ENCODE data around the gene C2.
"Not testable (repeated sequence)": the region's sequence is repeated elsewhere in the genome, so short reads cannot be mapped to it uniquely, and the experiment has no call there.

The C2 gene

GRCh38 chr6:31927863-31928671 lies 550 bp downstream of the C2 start:
- no peak for DNase-seq (ENCODE audit: low read depth)

GRCh38 chr6:31928672-31928939 lies 1.1 kb downstream of the C2 start:
- no peak for DNase-seq (ENCODE audit: low read depth)

DNA sequence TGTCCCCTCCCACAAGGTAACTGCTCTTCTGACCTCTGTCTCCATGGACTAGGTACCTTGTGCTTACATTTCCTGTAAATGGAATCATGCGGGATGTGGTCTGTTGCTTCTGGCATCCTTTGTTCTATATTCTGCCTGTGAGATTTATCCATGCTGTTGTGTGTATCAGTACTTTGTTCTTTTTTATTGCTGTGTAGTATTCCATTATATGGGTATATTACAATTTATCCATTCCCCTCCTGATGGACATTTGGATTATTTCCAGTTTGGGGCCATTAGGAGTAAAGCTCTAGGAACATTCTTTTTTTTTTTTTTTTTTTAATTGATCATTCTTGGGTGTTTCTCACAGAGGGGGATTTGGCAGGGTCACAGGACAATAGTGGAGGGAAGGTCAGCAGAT lies 3.4 kb downstream of the C2 start:
- no peak for DNase-seq (ENCODE audit: low read depth)

DNA sequence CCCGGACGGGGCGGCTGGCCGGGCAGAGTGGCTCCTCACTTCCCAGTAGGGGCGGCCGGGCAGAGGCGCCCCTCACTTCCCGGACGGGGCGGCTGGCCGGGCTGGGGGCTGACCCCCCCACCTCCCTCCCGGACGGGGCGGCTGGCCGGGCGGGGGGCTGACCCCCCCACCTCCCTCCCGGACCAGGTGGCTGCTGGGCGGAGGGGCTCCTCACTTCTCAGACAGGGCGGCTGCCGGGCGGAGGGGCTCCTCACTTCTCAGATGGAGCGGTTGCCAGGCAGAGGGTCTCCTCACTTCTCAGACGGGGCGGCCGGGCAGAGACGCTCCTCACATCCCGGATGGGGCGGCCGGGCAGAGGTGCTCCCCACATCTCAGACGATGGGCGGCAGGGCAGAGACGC lies 4.6 kb downstream of the C2 start:
- not testable (repeated sequence) for DNase-seq (ENCODE audit: low read depth)

GRCh38 chr6:31933537-31933936 lies 6.0 kb downstream of the C2 start:
- no peak for DNase-seq (ENCODE audit: low read depth)

DNA sequence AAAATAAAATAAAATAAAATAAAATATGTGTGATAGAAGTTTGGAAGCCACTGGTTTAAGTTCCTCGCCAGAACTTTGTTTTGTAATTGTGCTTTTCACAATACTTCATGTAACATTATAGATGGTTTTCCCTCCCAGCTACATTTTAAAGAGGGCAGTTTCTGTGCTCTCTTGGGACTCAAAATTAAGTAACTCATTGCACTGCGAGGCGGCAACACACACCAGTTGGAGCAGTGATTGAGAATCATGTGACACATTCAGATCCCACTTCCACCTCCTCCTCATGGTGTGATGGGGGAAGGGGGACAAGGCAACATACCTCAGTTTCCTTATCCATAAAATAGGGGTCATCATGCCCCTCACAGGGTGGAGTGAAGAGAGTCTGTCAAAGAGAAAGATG lies 7.5 kb downstream of the C2 start:
- DNase-seq (ENCODE audit: low read depth): no peak

DNA sequence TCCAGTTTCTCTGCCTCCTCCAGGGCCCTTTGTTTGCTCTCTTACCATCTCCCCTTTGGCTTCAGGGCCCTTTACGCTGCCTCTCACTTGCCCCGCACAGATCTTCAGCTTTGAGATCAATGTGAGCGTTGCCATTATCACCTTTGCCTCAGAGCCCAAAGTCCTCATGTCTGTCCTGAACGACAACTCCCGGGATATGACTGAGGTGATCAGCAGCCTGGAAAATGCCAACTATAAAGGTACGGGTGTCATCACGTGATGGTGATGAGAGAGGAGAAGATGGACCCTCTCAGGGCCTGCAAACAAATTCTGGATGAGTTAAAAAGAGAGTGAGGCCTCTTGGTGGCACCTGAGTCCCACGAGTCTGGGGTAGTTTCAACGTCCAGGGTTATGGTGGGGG lies 8.3 kb downstream of the C2 start:
- DNase-seq (ENCODE audit: low read depth): no peak

DNA sequence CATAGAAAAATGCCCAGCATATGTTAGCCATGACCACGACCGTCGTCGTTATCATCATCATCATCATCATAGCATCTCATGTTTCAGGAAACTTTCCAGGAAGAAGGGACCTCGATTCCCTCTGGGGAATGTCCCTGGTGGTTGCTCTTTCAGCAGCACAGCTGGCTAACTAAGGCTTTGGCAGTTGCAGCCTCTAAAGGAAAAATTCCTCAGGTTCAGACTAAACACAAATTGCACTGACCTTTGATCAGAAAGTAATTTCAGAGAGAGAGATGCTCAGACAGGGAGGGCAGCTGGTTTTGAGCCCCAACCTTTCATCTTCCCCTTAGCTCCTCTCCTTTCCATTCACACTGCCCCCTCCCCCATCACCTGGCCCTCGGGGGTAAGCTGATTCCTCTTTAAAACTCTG lies 12.7 kb downstream of the C2 start:
- no peak for DNase-seq (ENCODE audit: low read depth)

DNA sequence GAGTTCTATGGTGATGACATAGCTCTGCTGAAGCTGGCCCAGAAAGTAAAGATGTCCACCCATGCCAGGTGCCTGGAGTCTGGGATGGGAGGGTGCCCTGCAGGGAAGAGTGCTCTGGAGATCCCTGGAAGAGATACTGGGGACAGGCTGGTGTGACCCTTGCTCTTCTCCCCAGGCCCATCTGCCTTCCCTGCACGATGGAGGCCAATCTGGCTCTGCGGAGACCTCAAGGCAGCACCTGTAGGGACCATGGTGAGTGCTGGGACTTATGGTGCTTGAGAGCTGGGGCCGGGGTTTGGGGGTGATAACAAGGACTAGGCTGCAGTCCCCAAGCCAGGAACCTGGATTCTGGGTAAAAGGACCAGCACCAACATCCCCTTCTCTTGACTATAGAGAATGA lies 16.2 kb downstream of the C2 start:
- no peak for DNase-seq (ENCODE audit: low read depth)

- DNase-seq (ENCODE audit: low read depth): no peak
These were observed 17.6 kb downstream of the C2 start for GRCh38 chr6:31945154-31945506.

DNA sequence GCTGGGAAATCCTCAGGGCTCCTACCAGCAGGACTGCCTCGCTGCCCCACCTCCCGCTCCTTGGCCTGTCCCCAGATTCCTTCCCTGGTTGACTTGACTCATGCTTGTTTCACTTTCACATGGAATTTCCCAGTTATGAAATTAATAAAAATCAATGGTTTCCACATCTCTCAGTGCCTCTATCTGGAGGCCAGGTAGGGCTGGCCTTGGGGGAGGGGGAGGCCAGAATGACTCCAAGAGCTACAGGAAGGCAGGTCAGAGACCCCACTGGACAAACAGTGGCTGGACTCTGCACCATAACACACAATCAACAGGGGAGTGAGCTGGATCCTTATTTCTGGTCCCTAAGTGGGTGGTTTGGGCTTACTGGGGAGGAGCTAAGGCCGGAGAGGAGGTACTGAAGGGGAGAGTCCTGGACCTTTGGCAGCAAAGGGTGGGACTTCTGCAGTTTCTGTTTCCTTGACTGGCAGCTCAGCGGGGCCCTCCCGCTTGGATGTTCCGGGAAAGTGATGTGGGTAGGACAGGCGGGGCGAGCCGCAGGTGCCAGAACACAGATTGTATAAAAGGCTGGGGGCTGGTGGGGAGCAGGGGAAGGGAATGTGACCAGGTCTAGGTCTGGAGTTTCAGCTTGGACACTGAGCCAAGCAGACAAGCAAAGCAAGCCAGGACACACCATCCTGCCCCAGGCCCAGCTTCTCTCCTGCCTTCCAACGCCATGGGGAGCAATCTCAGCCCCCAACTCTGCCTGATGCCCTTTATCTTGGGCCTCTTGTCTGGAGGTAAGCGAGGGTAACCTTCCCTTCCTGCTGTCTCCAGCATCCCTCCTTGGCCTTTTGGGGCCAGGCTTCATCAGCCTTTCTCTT lies 18.2 kb downstream of the C2 start, which contains the start of gene CFB:
TSS of gene CFB (plus strand) at position 589 of the 863 bp plus-strand sequence. CDS start at position 716, 127 bp downstream.
- DNase-seq (ENCODE audit: low read depth): no peak

- DNase-seq (ENCODE audit: low read depth): no peak
These were observed 18.9 kb downstream of the C2 start for GRCh38 chr6:31946370-31946885.

GRCh38 chr6:31947070-31947675 lies 19.7 kb downstream of the C2 start:
- no peak for DNase-seq (ENCODE audit: low read depth)

GRCh38 chr6:31947864-31948263 lies 20.3 kb downstream of the C2 start:
- DNase-seq (ENCODE audit: low read depth): no peak

DNA sequence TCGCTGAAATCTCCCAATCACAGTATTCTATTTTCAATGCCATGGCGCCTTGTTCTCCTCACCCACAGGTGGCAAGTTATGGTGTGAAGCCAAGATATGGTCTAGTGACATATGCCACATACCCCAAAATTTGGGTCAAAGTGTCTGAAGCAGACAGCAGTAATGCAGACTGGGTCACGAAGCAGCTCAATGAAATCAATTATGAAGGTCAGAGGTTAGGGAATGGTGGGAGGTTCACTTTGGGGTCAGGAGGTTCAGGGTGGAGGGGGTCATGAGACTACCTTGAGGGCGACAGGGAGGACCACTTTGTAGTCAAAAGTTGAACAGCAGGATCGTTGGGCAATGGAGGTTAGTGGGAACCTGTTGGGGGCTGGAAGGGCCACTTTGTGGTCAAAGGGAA lies 20.8 kb downstream of the C2 start:
- no peak for DNase-seq (ENCODE audit: low read depth)

DNA sequence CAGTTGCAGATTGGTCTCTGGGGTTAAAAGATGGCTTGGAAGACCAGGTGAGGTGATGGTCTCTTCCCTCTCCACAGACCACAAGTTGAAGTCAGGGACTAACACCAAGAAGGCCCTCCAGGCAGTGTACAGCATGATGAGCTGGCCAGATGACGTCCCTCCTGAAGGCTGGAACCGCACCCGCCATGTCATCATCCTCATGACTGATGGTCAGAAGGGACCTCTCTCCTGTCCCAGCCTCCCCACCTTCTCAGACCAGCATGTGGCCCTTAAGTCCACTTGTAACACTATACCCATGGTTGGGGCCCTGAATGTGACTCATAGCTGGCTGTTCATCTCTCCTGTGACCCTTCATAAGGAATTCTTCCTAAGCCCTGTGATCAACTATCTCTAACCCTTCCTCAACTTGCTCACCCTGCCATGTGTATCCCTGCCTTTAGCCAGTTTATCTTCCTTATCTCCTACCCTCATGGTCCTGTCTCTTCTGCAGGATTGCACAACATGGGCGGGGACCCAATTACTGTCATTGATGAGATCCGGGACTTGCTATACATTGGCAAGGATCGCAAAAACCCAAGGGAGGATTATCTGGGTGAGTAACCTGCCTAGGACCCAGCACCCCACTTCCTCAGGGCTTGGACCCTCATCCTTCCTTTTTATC lies 21.4 kb downstream of the C2 start:
- DNase-seq (ENCODE audit: low read depth): no peak

DNA sequence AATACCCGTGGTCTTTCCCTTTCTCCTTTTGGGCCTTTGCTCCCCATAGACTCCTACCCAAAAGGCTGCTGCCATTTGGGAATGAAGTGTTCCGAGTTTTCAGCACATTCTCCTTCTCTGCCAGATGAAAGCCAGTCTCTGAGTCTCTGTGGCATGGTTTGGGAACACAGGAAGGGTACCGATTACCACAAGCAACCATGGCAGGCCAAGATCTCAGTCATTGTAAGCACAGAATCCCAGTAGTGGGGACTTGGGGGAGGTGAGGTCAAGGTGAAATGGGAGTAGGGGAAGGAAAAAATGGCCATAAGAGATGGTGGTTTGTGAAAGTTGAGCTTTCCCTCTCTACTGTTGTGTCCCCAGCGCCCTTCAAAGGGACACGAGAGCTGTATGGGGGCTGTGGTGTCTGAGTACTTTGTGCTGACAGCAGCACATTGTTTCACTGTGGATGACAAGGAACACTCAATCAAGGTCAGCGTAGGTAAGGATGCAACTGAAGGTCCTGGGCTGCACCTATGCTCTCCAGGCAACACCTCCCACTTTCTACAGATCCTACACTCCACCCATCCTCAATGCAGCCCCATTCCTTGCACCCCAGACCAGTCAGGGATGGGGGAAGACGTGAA lies 22.5 kb downstream of the C2 start:
- DNase-seq (ENCODE audit: low read depth): no peak

GRCh38 chr6:31952140-31952805 lies 24.8 kb downstream of the C2 start:
- DNase-seq (ENCODE audit: low read depth): no peak

- DNase-seq (ENCODE audit: low read depth): no peak
These were observed 25.4 kb downstream of the C2 start for GRCh38 chr6:31952890-31953289.

- no peak for DNase-seq (ENCODE audit: low read depth)
These were observed 27.0 kb downstream of the C2 start for GRCh38 chr6:31954511-31954910.

GRCh38 chr6:31956796-31957195 lies 29.3 kb downstream of the C2 start:
- no peak for DNase-seq (ENCODE audit: low read depth)

GRCh38 chr6:31958412-31958740 lies 30.9 kb downstream of the C2 start:
- DNase-seq (ENCODE audit: low read depth): no peak
